Retinal pigment epithelial cell (primary cell): ENCODE results near the gene CTSD.
A peak's percentile ranks its signal among the peaks of the same experiment; 100 is the strongest.

ENCODE experiments used
- DNase-seq: peaks from one replicate; pipeline ENCODE4 v3.0.0-alpha.2; 2010; ENCODE audit warnings: low read depth
- H3K4me3 ChIP-seq: 2 replicates; pipeline ENCODE4 v1.5.1; 2011; ENCODE audit warnings: mild to moderate bottlenecking, low read length, control low read depth, moderate library complexity
- TF ChIP-seq, protein P1 (sequence below): conservative IDR thresholded peaks from 2 replicates; pipeline ENCODE4 v1.5.1; 2011; ENCODE audit warnings: low read depth, low read length, control low read depth, inconsistent platforms

The CTSD gene

DNA sequence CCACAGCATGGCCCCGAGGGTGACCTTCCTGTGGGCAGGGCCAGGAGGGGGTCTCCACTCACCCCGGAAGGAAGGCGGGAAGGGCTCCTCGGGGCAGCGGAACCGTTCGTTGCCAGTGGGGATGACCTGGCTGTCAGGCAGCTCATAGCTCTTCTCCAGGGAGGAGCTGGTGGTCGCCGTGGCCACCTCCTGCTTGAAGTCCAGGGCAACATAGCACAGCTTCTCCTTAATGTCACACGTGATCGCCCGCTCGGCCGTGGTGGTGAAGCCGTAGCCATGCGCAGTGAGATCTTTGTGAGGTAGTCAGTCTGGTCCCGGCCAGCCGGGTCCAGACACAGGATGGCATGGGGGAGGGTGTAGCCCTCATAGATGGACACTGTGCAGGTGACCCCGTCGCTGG, 39.5 kb upstream of the CTSD start:
- H3K4me3 ChIP-seq = no peak overlapping the region
- DNase-seq = no peak
- TF ChIP-seq, protein P1, sequence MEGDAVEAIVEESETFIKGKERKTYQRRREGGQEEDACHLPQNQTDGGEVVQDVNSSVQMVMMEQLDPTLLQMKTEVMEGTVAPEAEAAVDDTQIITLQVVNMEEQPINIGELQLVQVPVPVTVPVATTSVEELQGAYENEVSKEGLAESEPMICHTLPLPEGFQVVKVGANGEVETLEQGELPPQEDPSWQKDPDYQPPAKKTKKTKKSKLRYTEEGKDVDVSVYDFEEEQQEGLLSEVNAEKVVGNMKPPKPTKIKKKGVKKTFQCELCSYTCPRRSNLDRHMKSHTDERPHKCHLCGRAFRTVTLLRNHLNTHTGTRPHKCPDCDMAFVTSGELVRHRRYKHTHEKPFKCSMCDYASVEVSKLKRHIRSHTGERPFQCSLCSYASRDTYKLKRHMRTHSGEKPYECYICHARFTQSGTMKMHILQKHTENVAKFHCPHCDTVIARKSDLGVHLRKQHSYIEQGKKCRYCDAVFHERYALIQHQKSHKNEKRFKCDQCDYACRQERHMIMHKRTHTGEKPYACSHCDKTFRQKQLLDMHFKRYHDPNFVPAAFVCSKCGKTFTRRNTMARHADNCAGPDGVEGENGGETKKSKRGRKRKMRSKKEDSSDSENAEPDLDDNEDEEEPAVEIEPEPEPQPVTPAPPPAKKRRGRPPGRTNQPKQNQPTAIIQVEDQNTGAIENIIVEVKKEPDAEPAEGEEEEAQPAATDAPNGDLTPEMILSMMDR = no peak

DNA sequence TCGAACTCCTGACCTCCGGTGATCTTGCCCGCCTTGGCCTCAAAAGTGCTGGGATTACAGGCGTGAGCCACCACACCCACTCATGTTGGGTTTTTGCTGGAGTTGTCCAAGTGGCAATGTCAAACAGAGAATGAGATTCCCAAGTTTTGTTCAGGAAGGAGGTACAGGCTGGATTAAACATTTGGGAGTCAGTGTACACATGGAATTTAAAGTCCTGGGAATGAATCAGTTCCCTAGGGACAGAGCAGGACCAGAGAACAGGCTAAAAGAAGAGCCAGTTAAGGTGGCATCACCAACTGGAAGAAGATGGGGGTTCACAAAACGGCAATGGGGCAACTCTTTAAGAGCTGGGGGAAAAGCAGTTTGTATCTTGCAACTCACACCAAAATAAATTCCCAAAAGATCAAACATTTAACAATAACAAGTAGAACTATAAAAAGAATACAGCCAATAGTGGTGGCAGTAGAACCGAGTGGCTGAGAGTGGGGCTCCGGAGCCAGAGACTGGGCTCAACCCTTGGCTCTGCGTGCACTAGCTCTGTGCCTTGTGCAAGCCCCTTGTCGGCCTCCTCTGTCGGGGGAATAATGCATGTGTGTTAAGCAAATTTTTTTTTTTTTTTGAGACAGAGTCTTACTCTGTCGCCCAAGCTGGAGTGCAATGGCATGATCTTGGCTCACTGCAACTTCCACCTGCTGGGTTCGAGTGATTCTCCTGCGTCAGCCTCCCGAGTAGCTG, 33.8 kb upstream of the CTSD start:
- no peak for DNase-seq
- TF ChIP-seq, protein P1 = no peak
- no peak overlapping the region for H3K4me3 ChIP-seq

DNA sequence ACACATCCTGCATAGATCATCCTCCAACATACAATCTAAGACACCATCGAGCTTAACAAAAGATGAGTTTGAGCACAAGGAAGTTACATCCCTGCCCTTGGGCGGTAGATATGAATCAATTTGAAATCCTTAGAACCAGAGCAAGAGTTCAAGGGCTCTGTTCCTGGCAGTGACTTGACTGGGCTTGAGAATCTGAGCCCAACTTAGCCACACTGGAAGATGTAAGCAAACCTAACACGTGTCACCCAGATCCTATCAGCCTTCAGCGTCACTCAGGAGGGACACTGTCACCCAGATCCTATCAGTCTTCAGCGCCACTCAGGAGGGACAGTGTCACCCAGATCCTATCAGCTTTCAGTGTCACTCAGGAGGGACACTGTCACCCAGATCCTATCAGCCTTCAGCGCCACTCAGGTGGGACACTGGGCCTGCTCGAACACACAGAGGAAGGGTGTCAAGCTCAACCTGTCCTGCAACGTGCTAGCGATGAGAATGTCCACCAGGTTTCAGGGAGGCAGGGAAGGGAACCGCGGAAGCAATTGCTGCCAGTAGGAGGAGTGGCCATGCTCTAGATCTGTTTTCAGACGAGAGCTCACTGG, 32.8 kb upstream of the CTSD start:
- H3K4me3 ChIP-seq = no peak overlapping the region
- TF ChIP-seq, protein P1 = no peak
- no peak for DNase-seq

DNA sequence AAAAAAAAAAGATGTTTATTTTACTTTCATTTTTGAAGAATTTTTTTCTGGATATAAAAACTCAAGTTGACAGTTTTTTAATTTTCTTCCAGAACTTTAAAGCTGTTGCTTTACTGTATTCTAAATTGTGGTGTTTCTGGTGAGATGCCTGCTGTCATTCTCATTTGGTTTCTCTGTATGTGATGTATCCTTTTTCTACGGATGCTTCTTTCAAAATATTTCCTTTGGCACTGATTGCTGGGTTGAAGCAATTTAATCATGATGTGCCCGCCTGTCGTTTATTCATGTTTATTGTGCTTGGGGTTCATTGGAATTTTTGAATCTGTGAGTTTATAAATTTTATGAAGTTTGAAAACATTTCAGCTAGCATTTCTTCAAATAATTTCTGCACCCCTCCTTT, 29.4 kb upstream of the CTSD start:
- DNase-seq = no peak
- TF ChIP-seq, protein P1 = no peak
- H3K4me3 ChIP-seq = no peak overlapping the region

DNA sequence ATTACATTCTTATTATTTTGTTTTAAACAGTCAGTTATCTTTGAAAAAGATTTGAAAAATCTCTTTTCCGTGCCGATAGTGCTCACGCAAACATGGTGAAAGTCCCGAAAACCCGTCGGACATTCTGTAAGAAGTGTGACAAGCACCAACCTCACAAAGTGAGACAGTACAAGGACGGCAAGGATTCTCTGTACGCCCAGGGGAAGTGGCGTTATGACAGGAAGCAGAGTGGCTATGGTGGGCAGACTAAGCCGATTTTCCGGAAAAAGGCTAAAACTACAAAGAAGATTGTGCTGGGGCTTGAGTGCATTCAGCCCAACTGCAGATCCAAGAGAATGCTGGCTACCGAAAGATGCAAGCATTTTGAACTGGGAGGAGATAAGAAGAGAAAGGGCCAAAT, 28.7 kb upstream of the CTSD start:
- H3K4me3 ChIP-seq = no peak overlapping the region
- TF ChIP-seq, protein P1 = no peak
- no peak for DNase-seq

DNA sequence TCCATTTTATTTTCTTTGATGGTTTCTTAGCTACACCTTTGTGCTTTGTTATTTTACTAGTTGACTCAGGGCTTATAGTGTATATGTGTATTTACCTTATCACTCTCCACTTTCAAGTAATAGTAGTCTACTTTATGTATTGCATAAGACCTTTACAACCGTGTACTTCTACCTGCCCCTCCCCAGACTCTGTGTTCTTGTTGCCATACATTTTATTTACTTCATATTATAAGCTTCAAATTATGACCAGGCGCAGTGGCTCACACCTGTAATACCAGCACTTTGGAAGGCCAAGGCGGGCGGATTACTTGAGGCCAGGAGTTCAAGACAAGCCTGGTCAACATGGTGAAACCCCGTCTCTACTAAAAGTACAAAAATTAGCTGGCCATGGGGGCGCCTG, 28.2 kb upstream of the CTSD start:
- no peak overlapping the region for H3K4me3 ChIP-seq
- no peak for DNase-seq
- TF ChIP-seq, protein P1 = no peak

DNA sequence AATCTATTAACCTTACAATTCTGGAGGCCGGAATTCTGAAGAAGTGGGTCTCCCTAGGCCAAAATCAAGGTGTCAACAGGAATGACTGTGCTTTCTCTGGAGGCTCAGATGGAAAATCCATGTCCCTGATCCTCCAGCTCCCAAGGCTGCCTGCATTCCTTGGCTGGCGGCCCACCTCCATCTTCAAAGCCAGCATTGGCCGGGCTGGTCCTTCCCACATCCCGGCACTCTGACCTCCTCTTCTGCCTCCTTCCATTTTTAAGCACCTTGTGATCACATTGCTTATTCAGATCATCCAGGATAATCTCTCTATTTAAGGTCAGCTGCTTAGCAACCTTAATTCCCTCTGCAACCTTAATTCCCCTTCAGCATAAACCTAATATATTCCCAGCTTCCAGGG, 22.7 kb upstream of the CTSD start:
- H3K4me3 ChIP-seq = no peak overlapping the region
- DNase-seq = peak; percentile 71
- TF ChIP-seq, protein P1 = no peak
